NCI-H345 (cell line): Measurements from ENCODE around the gene FBXO17.
"Not testable (repeated sequence)": the region's sequence is repeated elsewhere in the genome, so short reads cannot be mapped to it uniquely, and the experiment has no call there.

Experiments
- DNase-seq: peaks from one replicate; lab custom pipeline; 2025; lab: John Stamatoyannopoulos, UW

Gene FBXO17

GRCh38 chr19:38980583-38981374 lies 5.2 kb upstream of the FBXO17 start:
- no peak for DNase-seq

GRCh38 chr19:38979812-38980211 lies 4.3 kb upstream of the FBXO17 start:
- no peak for DNase-seq

DNA sequence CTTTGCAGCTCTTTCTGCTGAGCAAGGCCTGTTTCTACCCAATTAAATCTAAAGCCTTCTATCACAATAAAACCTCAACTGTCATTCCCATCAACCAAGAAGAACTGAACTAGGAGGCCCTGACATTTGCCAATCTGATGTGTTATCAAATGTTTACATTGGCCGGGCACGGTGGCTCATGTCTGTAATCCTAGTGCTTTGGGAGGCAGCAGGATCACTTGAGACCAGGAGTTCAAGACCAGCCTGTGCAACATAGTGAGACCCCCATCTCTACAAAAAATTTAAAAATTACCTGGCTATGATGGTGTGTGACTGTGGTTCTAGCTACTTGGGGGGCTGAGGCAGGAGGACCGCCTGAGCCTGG lies 2.8 kb upstream of the FBXO17 start:
- DNase-seq: no peak

DNA sequence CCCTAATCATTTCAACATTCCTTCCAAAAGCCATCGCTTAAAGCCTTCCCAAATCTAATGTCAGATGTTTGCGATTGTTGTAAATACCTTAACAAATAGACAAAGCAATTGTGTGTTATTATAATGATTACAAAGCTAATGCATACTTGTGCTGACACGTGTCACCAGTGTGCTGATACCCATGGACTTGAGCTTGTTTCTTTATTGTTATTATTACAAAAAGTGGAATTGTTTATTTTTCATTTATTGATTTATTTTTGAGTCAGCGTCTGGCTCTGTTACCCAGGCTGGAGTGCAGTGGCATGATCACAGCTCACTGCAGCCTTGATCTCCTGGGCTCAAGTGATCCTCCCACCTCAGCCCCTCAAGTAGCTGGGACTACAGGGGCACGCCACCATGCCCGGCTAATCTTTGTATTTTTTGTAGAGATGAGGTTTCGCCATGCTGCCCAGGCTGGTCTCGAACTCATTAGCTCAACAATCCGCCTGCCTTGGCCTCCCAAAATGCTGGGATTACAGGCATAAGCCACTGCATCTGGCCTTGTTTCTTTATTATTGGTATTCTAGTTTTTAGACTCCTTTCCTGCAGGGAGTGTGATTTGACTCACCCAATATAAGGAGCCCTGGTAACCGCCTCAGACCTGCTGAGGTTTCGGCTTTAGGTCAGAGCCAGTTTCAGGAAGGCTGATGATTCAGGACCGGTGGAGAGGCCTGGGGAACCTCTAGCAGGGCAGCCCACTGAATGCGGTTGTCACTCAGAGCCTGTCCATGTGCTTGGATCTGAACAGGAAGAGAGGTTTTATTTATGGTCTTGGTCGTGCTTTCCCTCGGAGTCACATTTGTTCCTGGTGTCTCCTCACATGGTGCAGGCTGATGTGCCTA lies 2.1 kb upstream of the FBXO17 start:
- no peak for DNase-seq

DNA sequence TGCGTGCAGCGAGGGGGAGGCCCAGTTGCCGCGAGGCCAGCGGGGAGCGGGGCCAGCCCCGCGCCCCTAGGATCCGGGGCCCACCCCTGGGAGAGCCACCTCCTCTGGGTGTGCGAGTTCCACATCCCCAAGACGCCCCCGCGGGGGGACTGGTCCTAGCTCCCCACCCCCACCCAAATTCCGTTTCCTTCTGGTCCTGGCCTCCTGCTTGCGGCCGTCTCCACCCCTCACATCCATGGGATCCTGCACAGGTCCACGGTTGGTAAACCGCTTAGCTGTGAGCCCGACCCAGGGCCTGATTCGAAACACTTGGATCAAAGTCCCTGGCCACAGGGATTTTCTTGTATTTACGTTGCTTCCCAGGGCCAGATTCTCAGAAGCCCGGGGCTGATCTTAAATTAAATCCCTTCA lies 324 bp upstream of the FBXO17 start:
- DNase-seq: no peak

DNA sequence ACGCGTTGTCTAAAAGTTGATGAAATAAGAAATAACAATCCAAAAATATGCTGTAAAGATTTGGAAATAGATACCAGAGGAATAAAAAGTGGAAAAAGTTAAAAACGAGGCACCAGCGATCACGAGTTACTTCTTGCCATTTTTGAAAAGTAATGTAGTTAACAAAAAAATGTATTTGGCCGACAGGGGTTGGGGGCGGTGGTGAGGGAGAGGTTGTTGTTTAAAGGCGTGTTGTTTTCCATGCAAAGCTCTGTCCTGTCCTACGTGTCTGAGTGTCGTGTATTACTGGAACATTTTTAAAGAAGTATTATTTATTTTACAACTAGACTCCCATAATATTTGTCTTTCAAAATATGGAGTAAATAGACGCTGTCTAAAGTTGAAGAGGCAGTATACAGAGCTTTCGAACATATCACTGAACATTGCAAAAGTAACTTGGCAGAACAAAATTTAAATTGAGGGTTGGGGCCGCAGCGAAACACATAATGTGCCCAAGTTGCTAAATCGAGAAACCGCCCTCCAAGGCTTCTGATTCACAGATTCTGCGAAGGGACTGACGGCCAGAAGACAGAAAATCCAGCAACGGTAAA lies 823 bp downstream of the FBXO17 start:
- no peak for DNase-seq

DNA sequence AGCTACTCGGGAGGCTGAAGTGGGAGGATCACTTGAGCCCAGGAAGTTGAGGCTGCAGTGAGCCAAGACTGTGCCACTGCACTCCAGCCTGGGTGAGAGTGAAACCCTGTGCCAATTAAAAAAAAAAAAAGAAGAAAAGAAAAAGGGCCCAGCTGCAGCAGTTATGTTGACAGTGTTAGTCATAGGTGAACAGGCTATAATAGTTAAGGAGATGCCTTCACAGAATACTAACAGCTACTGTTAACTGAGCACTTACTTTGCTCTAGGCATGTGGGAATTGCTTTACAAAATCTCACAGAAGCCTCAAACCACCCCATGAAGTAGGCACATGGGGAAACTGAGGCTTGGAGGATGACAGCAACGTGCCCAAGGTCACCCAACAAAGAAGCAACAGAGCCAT lies 3.9 kb downstream of the FBXO17 start:
- no peak for DNase-seq

- DNase-seq: no peak
Observed at GRCh38 chr19:38970664-38971532, 4.6 kb downstream of the FBXO17 start.

DNA sequence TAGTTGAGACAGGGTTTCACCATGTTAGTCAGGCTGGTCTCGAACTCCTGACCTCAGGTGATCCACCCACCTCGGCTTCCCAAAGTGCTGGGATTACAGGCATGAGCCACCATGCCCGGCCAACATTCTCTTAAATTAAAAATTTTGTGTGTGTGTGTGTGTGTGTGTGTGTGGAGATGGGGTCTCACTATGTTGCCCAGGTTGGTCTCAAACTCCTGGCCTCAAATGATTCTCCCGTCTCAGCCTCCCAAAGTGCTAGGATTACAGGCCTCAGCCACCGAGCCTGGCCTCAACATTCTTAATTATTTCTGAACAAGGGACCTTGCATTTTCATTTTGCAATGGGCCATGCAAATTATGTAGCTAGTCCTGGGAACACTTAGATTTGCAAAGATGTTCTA lies 9.4 kb downstream of the FBXO17 start:
- DNase-seq: not testable (repeated sequence)

- DNase-seq: no peak
Observed at GRCh38 chr19:38964738-38965137, 10.8 kb downstream of the FBXO17 start.

- DNase-seq: no peak
Observed at GRCh38 chr19:38959618-38960017, 15.9 kb downstream of the FBXO17 start.

GRCh38 chr19:38958301-38958700 lies 17.2 kb downstream of the FBXO17 start:
- DNase-seq: no peak

DNA sequence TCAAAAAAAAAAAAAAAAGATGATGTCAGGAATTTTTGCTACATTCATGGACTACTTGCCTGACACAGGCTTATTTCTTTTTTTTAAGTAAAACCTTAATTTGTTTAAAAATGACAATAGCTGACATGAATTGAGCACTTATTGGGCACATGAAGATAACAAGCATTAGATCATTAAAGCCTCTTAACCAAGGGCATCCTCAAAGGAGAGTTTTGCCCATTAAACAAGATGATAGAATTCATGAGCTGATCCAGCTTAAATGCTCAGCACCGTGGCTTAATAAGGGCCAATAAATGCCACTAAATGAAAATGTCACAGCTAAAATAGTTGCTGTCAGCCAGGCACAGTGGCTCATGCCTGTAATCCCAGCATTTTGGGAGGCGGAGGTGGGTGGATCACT lies 19.3 kb downstream of the FBXO17 start:
- DNase-seq: no peak

GRCh38 chr19:38953677-38954076 lies 21.9 kb downstream of the FBXO17 start:
- DNase-seq: no peak

GRCh38 chr19:38952395-38953165 lies 23.0 kb downstream of the FBXO17 start:
- peak; percentile 83 for DNase-seq

- DNase-seq: no peak
Observed at GRCh38 chr19:38951187-38951586, 24.4 kb downstream of the FBXO17 start.

DNA sequence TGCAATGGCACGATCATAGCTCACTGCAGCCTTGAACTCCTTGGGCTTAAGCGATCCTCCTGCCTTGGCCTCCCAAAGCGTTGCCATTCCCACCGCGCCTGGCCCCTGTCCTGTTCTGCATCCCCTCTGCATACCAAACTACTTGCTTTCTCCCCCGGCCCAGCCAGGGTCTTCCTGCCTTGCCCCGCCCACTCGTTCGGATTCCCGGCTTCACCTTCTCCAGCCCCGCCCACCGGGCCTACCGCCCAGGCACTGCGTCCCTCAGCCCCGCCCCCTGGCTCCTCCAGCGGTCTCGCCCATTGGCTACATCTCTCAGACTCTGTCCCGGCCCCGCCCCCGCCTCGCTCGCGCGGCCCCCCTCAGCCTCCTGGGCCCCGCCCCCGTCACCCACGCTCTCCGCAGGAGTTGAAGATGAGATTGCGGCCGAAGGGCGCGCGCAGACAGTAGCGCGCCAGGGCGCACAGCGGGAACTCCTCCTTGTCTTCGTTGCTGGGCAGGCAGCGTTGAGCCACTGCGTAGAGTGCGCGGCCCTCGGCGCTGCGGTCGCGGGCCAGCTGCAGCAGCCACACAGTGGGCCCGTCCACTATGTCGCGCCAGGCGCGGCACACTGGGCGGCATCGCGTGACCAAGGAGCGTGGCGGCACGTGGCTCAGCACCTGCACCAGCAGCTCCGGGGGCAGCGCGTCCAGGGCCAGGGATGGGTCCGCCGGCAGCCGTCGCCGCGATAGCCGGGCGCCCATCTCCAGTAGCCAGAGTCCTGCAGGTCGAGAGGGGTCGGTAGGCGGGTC lies 25.8 kb downstream of the FBXO17 start:
- peak; percentile 99 for DNase-seq

DNA sequence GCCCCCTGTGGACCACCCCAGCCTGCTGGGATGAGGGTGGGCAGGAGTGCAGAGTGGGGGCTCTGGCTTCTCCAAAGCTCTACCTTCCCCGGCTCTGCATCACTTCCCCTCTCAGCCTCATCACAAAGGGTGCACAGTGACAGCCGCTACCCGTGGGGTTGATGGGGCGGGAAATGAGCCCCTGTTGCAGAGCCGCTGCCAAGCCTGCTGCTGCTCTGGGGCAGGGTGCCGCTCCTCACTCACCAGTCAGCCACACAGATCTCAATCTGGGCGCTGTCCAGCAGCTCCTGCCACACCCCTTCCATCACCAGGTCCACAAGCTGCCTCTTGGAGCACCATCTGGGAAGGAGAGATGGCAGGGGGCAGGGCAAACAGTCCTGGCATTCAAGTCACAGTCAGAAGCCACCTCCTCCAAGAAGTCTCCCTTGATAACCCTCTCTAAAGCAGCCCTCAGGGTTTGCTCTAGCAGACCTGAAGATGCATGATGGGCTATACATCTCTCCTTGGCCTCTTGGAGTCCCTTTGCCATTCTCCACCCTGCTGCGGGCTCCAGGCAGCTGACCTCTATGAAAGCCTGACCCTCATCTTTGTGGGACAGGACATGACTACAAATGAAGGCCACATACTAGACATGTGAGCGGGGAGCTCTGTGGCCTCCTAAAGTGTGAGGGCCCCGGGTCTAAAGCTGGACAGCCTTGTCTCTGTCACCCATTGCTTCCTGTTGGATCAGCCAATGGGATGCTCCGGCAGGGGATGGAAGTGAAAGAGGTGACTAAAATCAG lies 29.1 kb downstream of the FBXO17 start:
- no peak for DNase-seq

- no peak for DNase-seq
Observed at GRCh38 chr19:38945562-38946228, 29.8 kb downstream of the FBXO17 start.
